SH-SY5Y (cell line): ENCODE measurements around the gene FBXO21.

Experiments used
- GATA2 ChIP-seq: IDR thresholded peaks from 2 replicates; pipeline ENCODE4 v1.6.1; 2011; ENCODE audit warnings: mild to moderate bottlenecking, low read depth, low read length
- GATA3 ChIP-seq: IDR thresholded peaks from 2 replicates; pipeline ENCODE4 v1.6.1; 2011; ENCODE audit warnings: low read depth, mild to moderate bottlenecking, low read length, moderate library complexity

DNA sequence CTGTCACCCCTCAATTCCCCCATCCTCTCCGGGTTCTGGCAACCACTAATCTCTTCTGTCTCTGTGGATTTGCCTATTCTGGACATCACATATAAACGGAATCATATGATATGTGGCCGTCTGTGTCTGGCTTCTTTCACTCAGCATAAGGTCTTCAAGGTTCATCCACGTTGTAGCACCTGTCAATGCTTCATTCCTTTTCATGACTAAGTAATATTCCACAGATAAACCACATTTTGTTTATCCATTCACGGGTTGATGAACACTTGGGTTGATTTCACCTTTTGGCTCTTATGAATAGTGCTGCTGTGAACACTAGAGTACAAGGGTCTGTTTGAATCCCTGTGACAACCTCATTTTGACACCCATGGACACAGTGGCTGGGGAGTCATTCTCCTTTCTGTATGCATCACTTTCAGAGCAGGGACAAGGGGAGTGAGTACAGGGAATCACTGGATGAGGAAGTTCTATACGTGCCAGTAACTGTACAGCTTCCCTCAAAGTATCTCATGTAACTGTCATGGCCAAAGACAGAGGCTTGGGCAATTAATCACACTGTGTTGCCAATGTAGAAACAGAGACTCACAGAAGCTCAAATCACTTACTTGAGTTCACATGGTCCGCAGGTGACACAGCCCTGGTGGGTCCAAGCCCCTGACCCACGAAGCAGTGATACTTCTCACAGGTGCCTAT is 80.2 kb downstream of the FBXO21 start:
- TF ChIP-seq GATA2 = no peak
- TF ChIP-seq GATA3 = no peak
